GM23338 (cell line): ENCODE results near the gene DAD1. TPM values are rescaled to one million over a fixed set of nuclear protein-coding genes. Genes with fewer than 3 reads are reported as not detected.

Experiments
- ATAC-seq: fragments of 200-7000 bp; cut with Tn5 transposase; 3 replicates; pipeline ENCODE4 v1.9.1; 2020
- DNase-seq: peaks from one replicate; pipeline ENCODE4 v3.0.0-alpha.2; 2015; ENCODE audit warnings: low spot score
- H2AFZ ChIP-seq: fragments of 200-600 bp; sonication (generic); 2 replicates; pipeline ENCODE4 v1.8.0; 2016; ENCODE audit warnings: antibody characterized with exemption, mild to moderate bottlenecking, moderate library complexity
- H3F3A ChIP-seq: fragments of 200-600 bp; sonication (generic); replicated peaks from 2 replicates; pipeline ENCODE4 v1.8.0; 2017; ENCODE audit warnings: antibody characterized with exemption, mixed run types, low read depth
- H3K27ac ChIP-seq: fragments of 200-600 bp; sonication (generic); 2 replicates; pipeline ENCODE4 v1.6.1; 2016; ENCODE audit warnings: low read depth
- H3K27me3 ChIP-seq: fragments of 200-600 bp; sonication (generic); 2 replicates; pipeline ENCODE4 v1.8.0; 2016; ENCODE audit warnings: mild to moderate bottlenecking, mixed run types, moderate library complexity; ENCODE audit not compliant: insufficient read depth
- H3K36me3 ChIP-seq: fragments of 200-600 bp; sonication (generic); 2 replicates; pipeline ENCODE4 v1.8.0; 2016; ENCODE audit warnings: mild to moderate bottlenecking; ENCODE audit not compliant: insufficient read depth
- H3K4me1 ChIP-seq: fragments of 200-600 bp; sonication (generic); 2 replicates; pipeline ENCODE4 v1.8.0; 2016; ENCODE audit warnings: mild to moderate bottlenecking, moderate library complexity; ENCODE audit not compliant: insufficient read depth
- H3K4me2 ChIP-seq: fragments of 200-600 bp; sonication (generic); 2 replicates; pipeline ENCODE4 v1.7.1; 2017; ENCODE audit warnings: mixed run types
- H3K4me3 ChIP-seq: fragments of 200-600 bp; sonication (generic); 2 replicates; pipeline ENCODE4 v1.6.1; 2016; ENCODE audit warnings: mixed run types
- H3K79me2 ChIP-seq: fragments of 200-600 bp; sonication (generic); replicated peaks from 2 replicates; pipeline ENCODE4 v1.8.0; 2017; ENCODE audit warnings: mild to moderate bottlenecking; ENCODE audit not compliant: insufficient read depth
- H3K9me2 ChIP-seq: fragments of 200-600 bp; sonication (generic); 2 replicates; pipeline ENCODE4 v1.8.0; 2017; ENCODE audit not compliant: insufficient read depth
- H4K20me1 ChIP-seq: fragments of 200-600 bp; sonication (generic); replicated peaks from 2 replicates; pipeline ENCODE4 v1.8.0; 2017; ENCODE audit warnings: mild to moderate bottlenecking; ENCODE audit not compliant: insufficient read depth
- H3K27ac Mint-ChIP-seq: 2 replicates; pipeline ENCODE4 v1.8.0; 2020; ENCODE audit warnings: inconsistent platforms, mild to moderate bottlenecking, moderate library complexity, mixed read lengths
- H3K27me3 Mint-ChIP-seq: 3 replicates; pipeline ENCODE4 v1.8.0; 2022; ENCODE audit warnings: low read depth, mild to moderate bottlenecking, moderate library complexity, mixed read lengths, inconsistent platforms; ENCODE audit not compliant: insufficient read depth, poor library complexity
- H3K36me3 Mint-ChIP-seq: 3 replicates; pipeline ENCODE4 v1.8.0; 2021; ENCODE audit warnings: low read depth, mild to moderate bottlenecking, inconsistent platforms, moderate library complexity, mixed read lengths
- H3K4me1 Mint-ChIP-seq: 3 replicates; pipeline ENCODE4 v1.8.0; 2020; ENCODE audit warnings: mild to moderate bottlenecking, inconsistent platforms, mixed read lengths
- H3K4me3 Mint-ChIP-seq: 3 replicates; pipeline ENCODE4 v1.8.0; 2021; ENCODE audit warnings: moderate library complexity, mild to moderate bottlenecking, inconsistent platforms, mixed read lengths
- H3K9me3 Mint-ChIP-seq: 3 replicates; pipeline ENCODE4 v1.8.0; 2020; ENCODE audit warnings: moderate library complexity, mild to moderate bottlenecking, inconsistent platforms, mixed read lengths
- CREB1 ChIP-seq: fragments of 250-450 bp; sonication (Bioruptor Pico); IDR thresholded peaks from 2 replicates; pipeline ENCODE4 v1.5.0; 2020; ENCODE audit warnings: low read depth, mild to moderate bottlenecking, moderate library complexity
- CTCF ChIP-seq, 2 experiments: fragments of 200-600 bp in 1 of 2; sonication (generic) in 1 of 2; conservative IDR thresholded peaks; 2 replicates each; pipeline versions ENCODE4 v1.5.1 to v1.6.1; 2016 to 2017; ENCODE audit warnings: antibody characterized with exemption in 2 of 2, low read depth in 2 of 2, mild to moderate bottlenecking in 2 of 2, moderate library complexity in 1 of 2
- ETS1 ChIP-seq: IDR thresholded peaks from 2 replicates; pipeline ENCODE4 v1.6.1; 2016; ENCODE audit warnings: antibody characterized with exemption
- EZH2 ChIP-seq: fragments of 200-600 bp; sonication (generic); IDR thresholded peaks from one replicate; pipeline ENCODE4 v1.8.0; 2017; ENCODE audit warnings: antibody characterized with exemption, mild to moderate bottlenecking, low read depth; ENCODE audit not compliant: unreplicated experiment
- EZH2phosphoT487 ChIP-seq: fragments of 200-600 bp; sonication (generic); IDR thresholded peaks from one replicate; pipeline ENCODE4 v1.8.1; 2018; ENCODE audit warnings: antibody characterized with exemption; ENCODE audit not compliant: unreplicated experiment
- JUNB ChIP-seq: IDR thresholded peaks from one replicate; pipeline ENCODE4 v1.6.1; 2016; ENCODE audit warnings: antibody characterized with exemption; ENCODE audit not compliant: unreplicated experiment
- NANOG ChIP-seq: IDR thresholded peaks from 2 replicates; pipeline ENCODE4 v1.6.1; 2016; ENCODE audit warnings: antibody characterized with exemption, borderline replicate concordance
- POLR2AphosphoS5 ChIP-seq: IDR thresholded peaks from 2 replicates; pipeline ENCODE4 v1.6.1; 2016; ENCODE audit warnings: antibody characterized with exemption, low read depth
- REST ChIP-seq: IDR thresholded peaks from one replicate; pipeline ENCODE4 v1.6.1; 2018; ENCODE audit warnings: antibody characterized with exemption; ENCODE audit not compliant: unreplicated experiment
- STAT1 ChIP-seq: IDR thresholded peaks from one replicate; pipeline ENCODE4 v1.6.1; 2016; ENCODE audit warnings: antibody characterized with exemption; ENCODE audit not compliant: unreplicated experiment
- ZNF114 ChIP-seq: fragments of 250-450 bp; sonication (Bioruptor Pico); IDR thresholded peaks from 2 replicates; pipeline ENCODE4 v1.5.0; 2020; ENCODE audit warnings: mild to moderate bottlenecking, moderate library complexity
- ZNF331 ChIP-seq: fragments of 250-450 bp; sonication (Bioruptor Pico); IDR thresholded peaks from 2 replicates; pipeline ENCODE4 v1.5.0; 2020; ENCODE audit warnings: low read depth, mild to moderate bottlenecking, moderate library complexity
- ZNF462 ChIP-seq: fragments of 250-450 bp; sonication (Bioruptor Pico); IDR thresholded peaks from 2 replicates; pipeline ENCODE4 v1.5.0; 2020; ENCODE audit warnings: mild to moderate bottlenecking, moderate library complexity
- polyA plus RNA-seq: library from polyadenylated mRNA; unstranded; fragments of >200 nt; fragmentation: Nextera tagmentation; extraction: Ambion mirVana; gene quantifications from 2 replicates; pipeline ENCODE4 v1.2.1, GENCODE V29; 2016
- total RNA-seq: library from RNA; depleted of rRNA; stranded (reverse); fragments of >200 nt; shearing (Covaris generic); gene quantifications from 2 replicates; pipeline ENCODE4 v1.2.3, GENCODE V29; 2014

The DAD1 gene
- total and polyA plus RNA-seq, 2 experiments from 2014 or later = 180 to 252 TPM

- Histone ChIP-seq H3K4me3 (no peak overlapping the region), H3K27me3 (no peaks in the 10 kb centered on the region), H3F3A (no peaks in the 10 kb centered on the region), H3K9me2 (0 out of 2 replicates have a peak, but pooled peaks cover 7% of the 10 kb centered on the region), H3K79me2 (no peaks in the 10 kb centered on the region), H2AFZ (no peak overlapping the region), H4K20me1 (no peaks in the 10 kb centered on the region), H3K4me1 (0 out of 2 replicates have a peak, but pooled peaks cover 3% of the 10 kb centered on the region), H3K4me2 (no peak overlapping the region), H3K36me3 (no peaks in the 10 kb centered on the region), H3K27ac (no peak overlapping the region)
- H3K27me3 Mint-ChIP-seq = peaks cover 2% of the 10 kb centered on the region
- H3K9me3 Mint-ChIP-seq = no peaks in the 10 kb centered on the region
- no peaks in the 10 kb centered on the region; the same call in 2 of the 3 replicates for H3K4me1 Mint-ChIP-seq
- TF ChIP-seq STAT1 (no peak), CTCF (conservative IDR thresholded peaks at IDR 0.05; ENCODE audit: low read depth in 2 of 2) (no peak), JUNB (no peak), REST (no peak), EZH2phosphoT487 (no peak), EZH2 (no peak), NANOG (no peak), ZNF114 (CRISPR knock-in tag) (no peak), ETS1 (no peak), ZNF462 (CRISPR knock-in tag) (no peak), CREB1 (CRISPR knock-in tag) (no peak), ZNF331 (CRISPR knock-in tag) (no peak), POLR2AphosphoS5 (no peak)
- H3K4me3 Mint-ChIP-seq = no peak overlapping the region
- no peak overlapping the region for H3K27ac Mint-ChIP-seq
- DNase-seq (no peak), ATAC-seq (no peak)
- H3K36me3 Mint-ChIP-seq = no peaks in the 10 kb centered on the region
Measured at GRCh38 chr14:22540293-22540692, 48.7 kb downstream of the DAD1 start.
